Hepatic stellate cell (primary cell): ENCODE results near the gene RSPRY1.
A peak's percentile ranks its signal among the peaks of the same experiment; 100 is the strongest.
"Not testable (repeated sequence)": the region's sequence is repeated elsewhere in the genome, so short reads cannot be mapped to it uniquely, and the experiment has no call there.

Experiments used
- DNase-seq: peaks from one replicate; pipeline ENCODE4 v3.0.0; 2011; ENCODE audit warnings: low spot score

The RSPRY1 gene

GRCh38 chr16:57186872-57187854 is 1.0 kb downstream of the RSPRY1 start:
- no peak for DNase-seq

GRCh38 chr16:57187902-57188710 is 2.0 kb downstream of the RSPRY1 start:
- DNase-seq = not testable (repeated sequence)

- DNase-seq = no peak
These were observed 2.5 kb downstream of the RSPRY1 start for GRCh38 chr16:57188711-57189002.

- DNase-seq = not testable (repeated sequence)
These were observed 3.4 kb downstream of the RSPRY1 start for GRCh38 chr16:57189527-57189926.

- DNase-seq = no peak
These were observed 4.0 kb downstream of the RSPRY1 start for GRCh38 chr16:57190136-57190535.

GRCh38 chr16:57191056-57191571 is 5.0 kb downstream of the RSPRY1 start:
- peak; percentile 32 for DNase-seq

- DNase-seq = no peak
These were observed 6.0 kb downstream of the RSPRY1 start for GRCh38 chr16:57192146-57192545.

GRCh38 chr16:57192720-57193486 is 6.8 kb downstream of the RSPRY1 start:
- no peak for DNase-seq

- peak; percentile 82 for DNase-seq
These were observed 8.4 kb downstream of the RSPRY1 start for GRCh38 chr16:57194512-57194911.

- no peak for DNase-seq
These were observed 10.2 kb downstream of the RSPRY1 start for GRCh38 chr16:57196286-57196685.

- DNase-seq = no peak
These were observed 10.6 kb downstream of the RSPRY1 start for GRCh38 chr16:57196753-57197152.

GRCh38 chr16:57200321-57200720 is 14.2 kb downstream of the RSPRY1 start:
- not testable (repeated sequence) for DNase-seq

- DNase-seq = not testable (repeated sequence)
These were observed 14.8 kb downstream of the RSPRY1 start for GRCh38 chr16:57200926-57201325.

GRCh38 chr16:57202095-57202886 is 16.2 kb downstream of the RSPRY1 start:
- DNase-seq = no peak

- DNase-seq = no peak
These were observed 17.3 kb downstream of the RSPRY1 start for GRCh38 chr16:57203451-57203850.

- no peak for DNase-seq
These were observed 18.5 kb downstream of the RSPRY1 start for GRCh38 chr16:57204675-57205074.

GRCh38 chr16:57208926-57209325 is 22.8 kb downstream of the RSPRY1 start:
- no peak for DNase-seq

- DNase-seq = no peak
These were observed 23.7 kb downstream of the RSPRY1 start for GRCh38 chr16:57209780-57210179.

- DNase-seq = no peak
These were observed 27.3 kb downstream of the RSPRY1 start for GRCh38 chr16:57213462-57213861.

- DNase-seq = no peak
These were observed 30.8 kb downstream of the RSPRY1 start for GRCh38 chr16:57216968-57217367.

GRCh38 chr16:57223057-57223456 is 36.9 kb downstream of the RSPRY1 start:
- DNase-seq = no peak
